GM19324 (cell line): ENCODE results near the gene TRO.

ENCODE experiments used
- ATAC-seq: cut with Tn5 transposase; IDR thresholded peaks from one replicate; pipeline ENCODE4 v1.9.1; 2021; ENCODE audit warnings: mild to moderate bottlenecking, moderate library complexity; ENCODE audit not compliant: unreplicated experiment, low FRiP score

The TRO gene

DNA sequence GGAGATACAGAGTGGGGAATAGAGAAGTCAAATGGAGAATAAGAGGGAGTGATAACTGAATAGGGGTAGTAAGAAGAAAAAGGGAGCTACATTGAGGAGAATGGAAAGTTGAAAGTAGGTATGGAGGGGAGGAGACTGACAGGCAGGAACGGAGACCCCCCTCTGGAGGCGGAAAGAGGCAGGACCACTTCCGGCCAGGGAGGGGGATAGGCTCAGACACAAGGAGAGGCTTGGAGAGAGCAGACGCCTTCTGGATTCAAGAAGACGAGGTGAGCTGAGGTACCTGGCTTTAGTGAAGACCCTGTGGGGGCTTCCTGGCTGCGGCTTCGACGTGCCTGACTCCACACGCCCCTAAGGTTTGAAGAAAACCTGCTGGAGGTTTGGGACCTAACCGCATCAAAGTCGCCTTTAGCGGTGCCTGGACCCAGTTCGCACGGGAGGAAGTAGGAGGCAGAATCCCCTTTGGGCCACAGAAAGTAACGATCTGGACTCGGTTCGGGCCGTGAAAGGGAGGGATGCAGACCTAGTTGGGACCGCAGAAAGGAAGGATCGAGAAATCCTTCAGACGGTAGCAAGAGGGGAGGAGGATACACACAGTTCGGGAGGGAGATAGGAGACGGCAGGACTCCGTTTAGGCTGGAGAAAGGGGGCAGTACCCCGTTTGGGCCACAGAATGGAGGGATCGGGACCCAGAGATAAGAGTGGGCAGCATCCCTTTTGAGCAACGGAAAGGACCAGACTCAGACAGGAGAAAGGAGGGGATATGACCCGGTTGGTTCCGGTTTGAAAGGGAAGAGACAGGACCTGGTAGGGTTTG lies at the start of gene TRO:
Gene TRO (plus strand): TSS at position 215 of the 817 bp plus-strand sequence. CDS start 1,423 bp downstream, outside the sequence.
- no peak for ATAC-seq

DNA sequence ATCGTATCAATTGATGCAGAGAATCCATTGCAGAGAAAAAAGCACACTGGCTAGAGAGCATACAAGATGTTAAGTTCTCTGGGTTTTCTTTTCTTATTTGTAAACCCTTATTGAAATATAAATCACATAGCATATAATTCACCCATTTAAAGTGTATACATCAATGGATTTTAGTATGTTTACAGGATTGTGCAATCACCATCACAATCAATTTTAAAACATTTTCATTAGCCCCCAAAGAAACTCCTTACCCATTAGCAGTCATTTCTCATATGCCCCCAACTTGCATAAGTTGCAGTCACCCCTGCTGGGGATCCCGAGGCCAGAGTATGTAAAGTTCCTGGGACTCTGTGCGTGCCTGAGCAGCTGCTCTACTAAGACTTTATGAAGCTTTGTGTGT lies 34.9 kb upstream of the TRO start:
- no peak for ATAC-seq

DNA sequence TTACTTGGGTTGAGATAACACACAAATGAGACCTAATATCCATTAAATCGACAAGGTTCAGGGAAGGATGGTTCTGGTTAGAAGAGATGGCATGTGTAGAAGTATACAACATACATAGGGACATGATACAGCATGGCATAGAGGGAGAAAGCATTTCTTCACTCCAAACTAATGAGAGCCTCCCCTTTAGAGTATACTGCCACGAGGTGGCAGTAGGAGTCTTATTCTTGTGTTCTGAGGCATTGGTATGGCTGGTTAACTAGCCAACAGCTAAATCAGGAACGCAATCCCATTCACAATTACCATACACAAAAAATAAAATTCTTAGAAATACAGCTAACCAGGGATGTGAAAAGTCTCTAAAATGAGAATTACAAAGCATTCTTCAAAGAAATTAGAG lies 29.1 kb upstream of the TRO start:
- ATAC-seq = no peak

DNA sequence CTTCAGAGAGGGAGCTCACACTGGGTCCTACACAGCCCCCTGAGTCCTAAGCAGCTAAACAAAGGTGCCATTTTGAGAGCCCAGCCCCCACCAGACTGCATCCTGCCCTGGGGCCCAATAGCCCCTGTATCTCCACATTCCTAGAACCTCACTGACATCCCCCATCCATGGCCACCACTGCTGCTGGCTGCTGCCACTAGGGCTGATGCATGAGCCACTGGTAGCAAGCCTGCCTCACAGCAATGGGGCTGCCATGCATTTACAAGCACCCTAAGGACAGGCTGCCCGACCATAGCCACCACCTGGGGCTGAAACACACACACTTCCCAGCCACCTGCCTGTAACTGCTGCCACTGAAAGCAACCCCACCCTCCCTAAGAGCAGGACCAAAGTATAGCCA lies 26.5 kb upstream of the TRO start:
- ATAC-seq = no peak

GRCh38 chrX:54909941-54910340 lies 10.7 kb upstream of the TRO start:
- ATAC-seq = no peak

DNA sequence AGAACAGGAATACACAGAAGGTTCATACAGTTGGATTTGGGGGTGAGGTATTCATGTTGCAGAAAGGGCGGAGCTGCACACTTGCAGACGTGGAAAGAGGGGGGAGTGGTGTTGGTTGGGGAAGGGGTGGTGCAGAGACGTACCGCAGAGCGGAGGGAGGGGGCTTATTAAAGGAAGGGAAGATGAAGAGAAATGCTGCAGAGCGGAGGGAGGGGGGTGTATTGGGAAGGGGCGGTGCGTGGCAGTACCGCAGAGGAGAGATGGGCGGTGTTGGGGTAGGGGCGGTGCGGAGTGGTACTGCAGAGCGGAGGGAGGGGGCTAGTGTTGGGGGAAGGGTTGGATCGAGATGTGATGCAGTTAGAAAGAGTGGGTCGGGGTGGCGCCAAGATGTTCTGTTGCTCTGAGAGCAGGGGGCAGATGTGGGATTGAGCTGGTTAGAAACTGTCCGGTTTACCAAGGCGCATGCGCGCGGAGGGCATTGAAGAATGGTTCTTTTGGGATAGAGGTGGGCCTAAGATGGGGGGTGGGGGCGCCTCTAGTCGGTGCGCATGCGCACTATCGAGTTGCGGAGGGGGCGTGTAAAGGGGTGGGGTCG lies 900 bp downstream of the TRO start:
- no peak for ATAC-seq

- ATAC-seq = no peak
These were observed 1.9 kb downstream of the TRO start for GRCh38 chrX:54922547-54922946.

GRCh38 chrX:54923376-54923775 lies 2.8 kb downstream of the TRO start:
- ATAC-seq = no peak

DNA sequence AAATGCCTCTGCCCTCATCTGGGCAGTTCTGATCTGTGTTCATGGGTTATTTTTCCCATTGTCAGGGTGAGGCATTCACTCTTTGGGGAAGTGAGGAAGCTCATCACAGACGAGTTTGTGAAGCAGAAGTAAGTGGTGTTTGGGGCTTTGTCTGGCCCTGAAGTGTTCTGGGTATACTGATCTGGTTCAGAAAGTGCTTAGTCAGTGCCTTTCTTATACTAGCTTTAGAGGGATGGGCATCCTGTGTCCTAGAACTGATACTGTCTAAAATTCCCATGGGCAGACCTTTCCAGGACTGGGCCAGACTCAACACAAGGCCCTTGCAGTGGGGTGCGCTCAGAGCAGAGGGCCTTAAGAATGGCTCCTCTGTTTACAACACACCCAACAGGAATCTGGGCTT lies 6.4 kb downstream of the TRO start:
- ATAC-seq = no peak

DNA sequence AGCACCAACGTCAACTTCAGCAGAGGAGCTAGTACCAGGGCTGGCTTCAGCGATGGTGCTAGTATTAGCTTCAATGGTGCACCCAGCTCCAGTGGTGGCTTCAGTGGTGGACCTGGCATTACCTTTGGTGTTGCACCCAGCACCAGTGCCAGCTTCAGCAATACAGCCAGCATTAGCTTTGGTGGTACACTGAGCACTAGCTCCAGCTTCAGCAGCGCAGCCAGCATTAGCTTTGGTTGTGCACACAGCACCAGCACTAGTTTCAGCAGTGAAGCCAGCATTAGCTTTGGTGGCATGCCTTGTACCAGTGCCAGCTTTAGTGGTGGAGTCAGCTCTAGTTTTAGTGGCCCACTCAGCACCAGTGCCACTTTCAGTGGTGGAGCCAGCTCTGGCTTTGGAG lies 8.3 kb downstream of the TRO start:
- no peak for ATAC-seq

- no peak for ATAC-seq
These were observed 9.8 kb downstream of the TRO start for GRCh38 chrX:54930291-54931049.

DNA sequence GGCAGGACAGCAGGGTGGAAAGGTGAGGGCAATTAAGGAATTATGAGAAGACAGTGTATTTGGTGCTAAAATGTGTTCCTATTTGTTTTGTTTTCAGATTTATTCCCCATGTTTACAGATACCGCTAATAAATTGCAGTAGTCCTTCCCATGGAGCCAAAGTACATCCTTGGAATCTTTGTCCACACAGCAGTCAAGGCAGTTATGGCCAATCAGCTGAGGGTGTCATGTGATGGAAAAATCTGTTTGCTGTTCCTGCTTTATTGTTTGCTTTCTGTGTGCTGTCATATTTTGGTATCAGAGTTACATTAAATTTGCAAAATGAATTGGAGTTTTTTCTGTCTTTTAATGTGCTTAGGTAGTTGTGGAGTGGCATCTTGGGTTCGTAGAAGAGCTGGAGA lies 10.5 kb downstream of the TRO start:
- ATAC-seq = no peak

GRCh38 chrX:54933150-54933826 lies 12.7 kb downstream of the TRO start:
- ATAC-seq = no peak

GRCh38 chrX:54934058-54934457 lies 13.4 kb downstream of the TRO start:
- ATAC-seq = no peak

GRCh38 chrX:54934890-54935289 lies 14.3 kb downstream of the TRO start:
- ATAC-seq = no peak

DNA sequence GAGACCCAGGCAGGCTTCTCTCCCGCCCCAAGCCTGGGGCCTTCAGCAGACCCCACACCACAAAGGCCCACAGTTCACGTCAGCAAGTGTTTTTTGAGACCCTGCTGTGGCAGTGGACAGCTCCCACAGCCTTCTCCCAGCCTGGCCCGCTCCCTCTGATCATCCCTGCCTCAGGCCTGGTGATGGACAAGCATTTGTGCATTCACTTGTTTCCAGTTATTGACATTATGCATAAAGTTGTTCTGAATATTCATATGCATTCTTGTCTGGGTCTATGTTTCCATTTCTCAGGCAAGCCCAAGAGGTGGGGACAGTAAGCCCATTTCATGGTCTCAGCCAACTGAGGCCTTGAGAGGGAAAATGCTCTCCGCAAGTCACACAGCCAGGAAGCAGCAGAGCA lies 14.7 kb downstream of the TRO start:
- ATAC-seq = no peak

- ATAC-seq = no peak
These were observed 16.8 kb downstream of the TRO start for GRCh38 chrX:54937416-54937815.

GRCh38 chrX:54944816-54945215 lies 24.2 kb downstream of the TRO start:
- ATAC-seq = no peak

GRCh38 chrX:54945224-54945623 lies 24.6 kb downstream of the TRO start:
- no peak for ATAC-seq

DNA sequence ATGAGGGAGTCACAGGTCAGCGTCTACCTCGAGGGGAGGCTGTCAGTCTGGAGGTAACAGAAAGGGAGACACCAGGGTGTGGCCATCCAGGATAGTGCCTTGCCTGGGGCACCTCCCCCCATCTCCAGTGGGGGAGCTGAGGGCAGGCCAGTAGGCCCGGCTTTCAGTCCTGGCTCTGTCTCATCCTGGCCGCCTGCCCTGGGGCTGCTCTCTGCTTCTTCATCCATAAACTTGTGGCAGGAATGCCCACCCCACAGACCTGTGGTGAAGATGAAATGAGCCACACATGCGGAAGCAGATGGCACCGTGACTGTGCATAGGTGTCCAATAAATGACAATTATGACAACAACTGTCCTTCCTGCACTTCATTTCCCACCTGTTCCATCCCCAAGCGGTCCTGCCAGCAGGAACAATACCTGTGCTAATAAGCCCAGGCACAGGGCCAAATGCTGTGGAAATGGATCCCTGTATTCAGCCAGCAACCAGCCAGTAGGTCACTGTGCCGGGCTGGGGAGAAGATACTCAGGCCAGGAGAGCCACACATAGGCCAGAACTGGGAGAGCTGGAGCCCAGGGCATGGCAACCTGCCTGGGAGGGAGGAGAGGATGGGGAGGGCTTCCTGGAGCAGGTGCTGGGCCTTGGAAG lies 30.2 kb downstream of the TRO start:
- no peak for ATAC-seq
